Right lobe of liver (tissue), 4 donors: ENCODE results near the gene KIF2C.

ENCODE experiments used
- POLR2A ChIP-seq: fragments of 450-650 bp; IDR thresholded peaks from one replicate; pipeline ENCODE4 v1.6.1; 2017; ENCODE audit warnings: antibody characterized with exemption, mild to moderate bottlenecking
- TF ChIP-seq, protein P1 (sequence below), 4 donors: fragments of 200-600 bp in 3 of 4; fragments of 450-650 bp in 1 of 4; IDR thresholded peaks; one replicate each; pipeline versions ENCODE4 v1.5.1 to v1.8.0; 2016 to 2022; ENCODE audit warnings: antibody characterized with exemption in 4 of 4, mild to moderate bottlenecking in 2 of 4
- donor health status: DM: no; HTN: no; CAD: no.
- donor health status: DM: no; HTN: no; CAD: no.
- donor health status: DM: no; HTN: yes; CAD: no.

DNA sequence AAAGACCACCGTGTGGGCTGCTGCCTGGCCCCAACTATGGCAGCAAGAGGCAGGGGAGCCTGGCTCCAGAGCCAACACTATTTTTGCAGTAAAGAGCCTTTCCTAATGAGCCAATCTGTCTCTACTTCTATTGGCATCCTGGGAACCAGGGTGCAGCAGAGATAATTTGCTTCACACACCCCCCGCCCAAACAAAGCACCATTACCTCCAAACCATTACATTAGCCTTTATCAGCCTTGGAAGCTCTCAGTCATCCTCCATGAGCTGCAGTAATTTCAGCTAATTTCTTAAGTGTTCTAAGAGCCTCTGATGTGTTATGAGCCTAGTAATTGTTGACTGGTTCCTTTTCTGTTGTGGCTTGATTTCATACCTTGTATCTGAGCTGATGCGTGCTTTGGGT lies 43.5 kb upstream of the KIF2C start:
- TF ChIP-seq, protein P1, sequence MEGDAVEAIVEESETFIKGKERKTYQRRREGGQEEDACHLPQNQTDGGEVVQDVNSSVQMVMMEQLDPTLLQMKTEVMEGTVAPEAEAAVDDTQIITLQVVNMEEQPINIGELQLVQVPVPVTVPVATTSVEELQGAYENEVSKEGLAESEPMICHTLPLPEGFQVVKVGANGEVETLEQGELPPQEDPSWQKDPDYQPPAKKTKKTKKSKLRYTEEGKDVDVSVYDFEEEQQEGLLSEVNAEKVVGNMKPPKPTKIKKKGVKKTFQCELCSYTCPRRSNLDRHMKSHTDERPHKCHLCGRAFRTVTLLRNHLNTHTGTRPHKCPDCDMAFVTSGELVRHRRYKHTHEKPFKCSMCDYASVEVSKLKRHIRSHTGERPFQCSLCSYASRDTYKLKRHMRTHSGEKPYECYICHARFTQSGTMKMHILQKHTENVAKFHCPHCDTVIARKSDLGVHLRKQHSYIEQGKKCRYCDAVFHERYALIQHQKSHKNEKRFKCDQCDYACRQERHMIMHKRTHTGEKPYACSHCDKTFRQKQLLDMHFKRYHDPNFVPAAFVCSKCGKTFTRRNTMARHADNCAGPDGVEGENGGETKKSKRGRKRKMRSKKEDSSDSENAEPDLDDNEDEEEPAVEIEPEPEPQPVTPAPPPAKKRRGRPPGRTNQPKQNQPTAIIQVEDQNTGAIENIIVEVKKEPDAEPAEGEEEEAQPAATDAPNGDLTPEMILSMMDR (IDR thresholded peaks at IDR 0.05) = no peak
- no peak for TF ChIP-seq POLR2A
